ENCODE measurements around the gene TBC1D21.

Gene TBC1D21

GRCh38 chr15:73869216-73869995 lies 4.0 kb upstream of the TBC1D21 start:
- no peak for DNase-seq
- TF ChIP-seq POLR2A (IDR thresholded peaks at IDR 0.05; ENCODE audit: low read length) (no peak), GATA1 (IDR thresholded peaks at IDR 0.05; ENCODE audit: low read depth, low read length) (no peak)

- TF ChIP-seq POLR2A (IDR thresholded peaks at IDR 0.05; ENCODE audit: low read length) (no peak), GATA1 (IDR thresholded peaks at IDR 0.05; ENCODE audit: low read depth, low read length) (no peak)
- DNase-seq = peak; percentile 18 to 44
Measured at GRCh38 chr15:73870700-73871408, 2.5 kb upstream of the TBC1D21 start.

GRCh38 chr15:73872346-73872745 lies 1.0 kb upstream of the TBC1D21 start:
- TF ChIP-seq POLR2A (IDR thresholded peaks at IDR 0.05; ENCODE audit: low read length) = no peak
- no peak for TF ChIP-seq GATA1 (IDR thresholded peaks at IDR 0.05; ENCODE audit: low read depth, low read length)
- DNase-seq = no peak

DNA sequence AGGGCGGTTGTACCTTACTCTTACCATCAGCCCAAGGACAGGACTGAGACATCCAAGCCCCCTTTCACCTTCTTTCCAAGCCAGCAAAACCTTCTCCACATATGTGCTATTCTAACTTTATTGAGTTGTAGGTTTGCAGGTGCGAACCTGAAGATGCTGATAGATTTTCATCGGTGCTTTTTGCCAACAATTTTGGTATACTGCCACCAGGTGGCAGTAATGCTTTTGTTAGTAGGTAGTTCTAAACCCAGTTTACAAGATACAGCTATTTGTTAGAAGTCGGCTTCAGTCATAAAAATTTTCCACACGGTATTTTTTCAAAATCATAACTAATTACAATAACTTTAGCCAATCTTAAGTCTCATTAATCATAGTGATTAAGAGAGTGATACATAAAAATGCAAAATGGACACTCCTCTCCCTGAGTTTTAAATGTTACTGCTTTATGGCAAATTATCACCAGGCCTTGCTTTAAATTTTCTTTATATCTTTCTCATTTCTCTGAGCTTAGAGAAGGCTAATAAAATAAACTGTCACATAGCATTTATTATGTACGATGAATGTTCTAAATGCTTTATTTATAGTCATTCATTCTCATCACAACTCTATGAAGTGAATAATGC lies 636 bp downstream of the TBC1D21 start:
- TF ChIP-seq POLR2A (IDR thresholded peaks at IDR 0.05; ENCODE audit: low read length) (no peak), GATA1 (IDR thresholded peaks at IDR 0.05; ENCODE audit: low read depth, low read length) (no peak)
- DNase-seq = peak; percentile 42 to 66

DNA sequence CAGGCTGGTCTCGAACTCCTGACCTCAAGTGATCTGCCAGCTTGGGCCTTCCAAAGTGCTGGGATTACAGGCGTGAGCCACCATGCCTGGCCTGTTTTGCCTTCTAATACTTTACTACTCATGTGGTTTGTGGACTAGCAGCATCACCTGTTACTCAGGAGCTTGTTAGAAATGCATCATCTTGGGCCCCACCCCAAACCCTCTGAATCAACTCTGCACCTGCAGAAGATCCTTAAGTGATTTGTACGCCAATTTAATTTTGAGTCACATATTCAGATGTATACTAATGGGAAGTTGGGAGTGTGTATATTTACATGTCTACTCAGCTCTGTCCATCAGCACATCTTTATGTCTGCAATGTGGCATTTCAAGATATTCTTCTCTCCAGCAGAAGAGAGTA lies 6.1 kb downstream of the TBC1D21 start:
- DNase-seq = no peak
- TF ChIP-seq GATA1 (IDR thresholded peaks at IDR 0.05; ENCODE audit: low read depth, low read length) = no peak
- TF ChIP-seq POLR2A (IDR thresholded peaks at IDR 0.05; ENCODE audit: low read length) = no peak

GRCh38 chr15:73881579-73882320 lies 8.4 kb downstream of the TBC1D21 start:
- no peak for TF ChIP-seq GATA1 (IDR thresholded peaks at IDR 0.05; ENCODE audit: low read depth, low read length)
- no peak for TF ChIP-seq POLR2A (IDR thresholded peaks at IDR 0.05; ENCODE audit: low read length)
- DNase-seq = no peak

DNA sequence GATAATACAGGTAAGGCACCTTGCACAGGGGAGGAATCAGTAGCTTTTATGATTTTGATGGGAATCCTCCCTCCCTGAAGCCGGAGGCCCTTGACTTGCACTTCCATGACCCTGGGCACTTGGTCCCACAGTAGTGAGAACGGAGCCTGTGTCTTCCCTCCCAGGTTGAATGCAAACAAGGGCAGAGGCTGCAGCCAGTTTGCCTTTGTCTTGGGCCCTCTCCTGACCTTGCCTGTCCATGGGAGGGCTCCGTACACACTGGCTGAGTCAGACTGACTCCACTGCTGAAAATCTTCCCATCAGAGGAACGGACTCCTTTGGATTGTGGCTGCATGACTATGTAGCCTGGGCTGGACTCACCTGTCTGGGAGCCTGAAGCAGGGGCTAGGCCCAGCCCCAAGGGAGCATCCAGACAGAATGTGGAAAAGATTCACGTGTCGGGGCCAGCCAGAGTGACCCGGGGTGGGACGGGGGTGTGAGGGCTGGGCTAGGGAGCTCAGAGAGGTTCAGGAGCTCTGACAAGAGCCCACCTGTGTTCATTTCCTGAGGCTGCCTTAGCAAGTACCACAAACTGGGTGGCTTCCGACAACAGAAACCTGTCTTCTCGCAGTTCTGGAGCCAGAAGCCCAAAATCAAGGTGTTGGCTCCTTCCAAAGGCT lies 9.5 kb downstream of the TBC1D21 start:
- TF ChIP-seq GATA1 (IDR thresholded peaks at IDR 0.05; ENCODE audit: low read depth, low read length) (no peak), POLR2A (IDR thresholded peaks at IDR 0.05; ENCODE audit: low read length) (no peak)
- no peak for DNase-seq

- no peak for TF ChIP-seq POLR2A (IDR thresholded peaks at IDR 0.05; ENCODE audit: low read length)
- no peak for TF ChIP-seq GATA1 (IDR thresholded peaks at IDR 0.05; ENCODE audit: low read depth, low read length)
- no peak for DNase-seq
Measured at GRCh38 chr15:73884159-73884558, 10.8 kb downstream of the TBC1D21 start.

- TF ChIP-seq POLR2A (IDR thresholded peaks at IDR 0.05; ENCODE audit: low read length) = no peak
- TF ChIP-seq GATA1 (IDR thresholded peaks at IDR 0.05; ENCODE audit: low read depth, low read length) = no peak
- DNase-seq = no peak
Measured at GRCh38 chr15:73885954-73886700, 12.8 kb downstream of the TBC1D21 start.

DNA sequence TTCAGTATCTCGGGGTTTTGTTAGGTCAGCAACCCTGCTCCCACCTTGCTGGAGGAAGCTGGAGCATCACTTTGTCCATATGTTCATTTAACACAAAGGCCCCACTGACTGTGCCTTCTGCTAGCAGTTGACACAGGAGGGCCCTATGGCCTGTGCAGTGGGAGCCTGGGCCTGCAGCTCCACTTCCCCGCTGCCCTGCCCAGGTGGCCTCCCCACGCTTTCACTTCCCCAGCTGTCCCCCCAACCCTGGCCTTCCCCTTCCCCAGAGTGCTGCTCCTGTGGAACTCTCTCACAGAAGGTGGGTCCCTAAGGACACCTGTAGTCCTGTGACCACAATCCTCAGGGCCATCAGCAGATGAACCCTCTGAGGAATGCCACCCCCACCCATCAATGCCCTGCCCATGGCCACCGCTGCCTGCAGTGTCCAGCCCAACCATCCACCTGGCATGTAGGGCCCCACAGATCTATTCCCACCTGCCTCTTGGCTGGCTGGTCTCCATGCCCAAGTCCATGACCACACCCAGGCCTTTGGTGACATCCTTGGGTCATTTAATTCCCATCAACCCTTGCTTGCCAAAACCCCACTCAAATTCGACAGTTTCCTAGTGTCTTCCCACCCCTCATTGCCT lies 13.5 kb downstream of the TBC1D21 start:
- TF ChIP-seq POLR2A (IDR thresholded peaks at IDR 0.05; ENCODE audit: low read length) (no peak), GATA1 (IDR thresholded peaks at IDR 0.05; ENCODE audit: low read depth, low read length) (no peak)
- no peak for DNase-seq

DNA sequence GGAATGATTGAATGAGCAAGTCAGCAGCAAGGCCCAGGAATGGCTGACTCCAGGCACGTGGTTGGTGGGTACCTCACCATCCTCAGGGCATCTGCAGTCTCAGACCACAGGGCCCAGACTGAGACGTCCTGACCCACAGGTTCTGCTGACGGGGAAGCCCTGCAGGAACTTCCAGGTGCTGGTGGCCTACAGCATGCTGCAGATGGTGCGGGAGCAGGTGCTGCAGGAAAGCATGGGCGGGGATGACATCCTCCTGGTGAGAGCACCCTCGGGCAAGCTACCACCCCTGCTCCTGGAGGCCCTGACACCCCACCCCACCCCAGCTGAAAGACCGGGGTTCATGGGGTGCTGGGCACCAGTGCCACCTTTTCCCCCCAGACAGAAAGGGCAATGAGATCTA lies 14.1 kb downstream of the TBC1D21 start:
- no peak for DNase-seq
- TF ChIP-seq POLR2A (IDR thresholded peaks at IDR 0.05; ENCODE audit: low read length) (no peak), GATA1 (IDR thresholded peaks at IDR 0.05; ENCODE audit: low read depth, low read length) (no peak)

Measured in erythroblast (primary cell).